Stomach smooth muscle (tissue), 2 donors: ENCODE measurements around the gene TMEM62.
"Not testable (repeated sequence)": the region's sequence is repeated elsewhere in the genome, so short reads cannot be mapped to it uniquely, and the experiment has no call there.

Source experiments
- H3K27ac ChIP-seq: one replicate; pipeline ENCODE4 v1.7.0; 2013; ENCODE audit warnings: mild to moderate bottlenecking, low read length, inconsistent platforms
- H3K27me3 ChIP-seq, 2 donors: one replicate each; pipeline ENCODE4 v1.7.0; 2013; ENCODE audit warnings: low read length in 2 of 2; ENCODE audit not compliant: insufficient read depth in 2 of 2, control insufficient read depth in 1 of 2
- H3K36me3 ChIP-seq, 2 donors: one replicate each; pipeline ENCODE4 v1.7.0; 2013; ENCODE audit warnings: low read length in 2 of 2; ENCODE audit not compliant: control insufficient read depth in 2 of 2, insufficient read depth in 2 of 2
- H3K4me1 ChIP-seq: one replicate; pipeline ENCODE4 v1.7.0; 2013; ENCODE audit warnings: low read length; ENCODE audit not compliant: control insufficient read depth, insufficient read depth
- H3K4me3 ChIP-seq, 2 donors: one replicate each; pipeline ENCODE4 v1.7.0; 2013; ENCODE audit warnings: low read length in 2 of 2
- H3K9ac ChIP-seq, 2 donors: one replicate each; pipeline ENCODE4 v1.7.0; 2013; ENCODE audit warnings: low read length in 2 of 2, mild to moderate bottlenecking in 1 of 2
- H3K9me3 ChIP-seq, 2 donors: one replicate each; pipeline ENCODE4 v1.7.0; 2013; ENCODE audit warnings: low read length in 2 of 2; ENCODE audit not compliant: control insufficient read depth in 2 of 2
- donor health status: healthy.
- donor health status: Pancreatic carcinoma.

The TMEM62 gene

GRCh38 chr15:43196760-43197548 is 63.6 kb downstream of the TMEM62 start:
- no peaks in the 10 kb centered on the region for H3K4me1 ChIP-seq
- H3K9me3 ChIP-seq: no peaks in the 10 kb centered on the region
- no peak overlapping the region for H3K9ac ChIP-seq
- H3K4me3 ChIP-seq: no peak overlapping the region
- peaks cover 24 to 26% of the 10 kb centered on the region in 2 donors for H3K36me3 ChIP-seq
- H3K27me3 ChIP-seq: no peaks in the 10 kb centered on the region
- no peak overlapping the region for H3K27ac ChIP-seq

GRCh38 chr15:43197773-43198172 is 64.4 kb downstream of the TMEM62 start:
- not testable (repeated sequence) for H3K27ac ChIP-seq, H3K4me1 ChIP-seq, H3K9ac ChIP-seq, H3K4me3 ChIP-seq, H3K9me3 ChIP-seq, H3K27me3 ChIP-seq
- H3K36me3 ChIP-seq: peaks cover 16 to 22% of the 10 kb centered on the region in 2 donors

GRCh38 chr15:43198556-43198955 is 65.2 kb downstream of the TMEM62 start:
- H3K36me3 ChIP-seq: peaks cover 12 to 17% of the 10 kb centered on the region in 2 donors

GRCh38 chr15:43198992-43199391 is 65.6 kb downstream of the TMEM62 start:
- Histone ChIP-seq H3K9ac (no peak overlapping the region), H3K36me3 (peaks cover 10 to 16% of the 10 kb centered on the region in 2 donors), H3K27ac (no peak overlapping the region), H3K4me3 (no peak overlapping the region), H3K9me3 (no peaks in the 10 kb centered on the region), H3K4me1 (no peaks in the 10 kb centered on the region), H3K27me3 (no peaks in the 10 kb centered on the region)

More at GRCh38 chr15:43198556-43198955, 65.2 kb downstream of the TMEM62 start:
- H3K4me3 ChIP-seq, H3K4me1 ChIP-seq, H3K27me3 ChIP-seq, H3K9ac ChIP-seq, H3K27ac ChIP-seq, H3K9me3 ChIP-seq: not testable (repeated sequence)

GRCh38 chr15:43199945-43200488 is 66.6 kb downstream of the TMEM62 start:
- no peak overlapping the region for H3K9ac ChIP-seq
- peaks cover 2 to 11% of the 10 kb centered on the region in 2 donors for H3K36me3 ChIP-seq
- no peaks in the 10 kb centered on the region for H3K27me3 ChIP-seq
- H3K4me1 ChIP-seq: no peaks in the 10 kb centered on the region
- H3K9me3 ChIP-seq: no peaks in the 10 kb centered on the region
- H3K27ac ChIP-seq: no peak overlapping the region
- no peak overlapping the region for H3K4me3 ChIP-seq

GRCh38 chr15:43204016-43204901 is 70.9 kb downstream of the TMEM62 start:
- H3K4me3 ChIP-seq: no peak overlapping the region
- H3K9me3 ChIP-seq: no peaks in the 10 kb centered on the region
- H3K9ac ChIP-seq: no peak overlapping the region
- no peak overlapping the region for H3K27ac ChIP-seq
- no peaks in the 10 kb centered on the region for H3K4me1 ChIP-seq
- H3K27me3 ChIP-seq: peaks cover 6 to 7% of the 10 kb centered on the region in 2 donors
- no peaks in the 10 kb centered on the region for H3K36me3 ChIP-seq

GRCh38 chr15:43206054-43206453 is 72.7 kb downstream of the TMEM62 start:
- Histone ChIP-seq H3K27me3 (peaks cover 11 to 16% of the 10 kb centered on the region in 2 donors), H3K9ac (no peak overlapping the region), H3K9me3 (no peaks in the 10 kb centered on the region), H3K27ac (no peak overlapping the region), H3K4me1 (no peaks in the 10 kb centered on the region), H3K36me3 (no peaks in the 10 kb centered on the region), H3K4me3 (no peak overlapping the region)

- no peak overlapping the region for H3K27ac ChIP-seq
- H3K9ac ChIP-seq: no peak overlapping the region
- no peak overlapping the region for H3K4me3 ChIP-seq
- peaks cover 11 to 16% of the 10 kb centered on the region in 2 donors for H3K27me3 ChIP-seq
- H3K4me1 ChIP-seq: no peaks in the 10 kb centered on the region
- H3K9me3 ChIP-seq: no peaks in the 10 kb centered on the region
- H3K36me3 ChIP-seq: no peaks in the 10 kb centered on the region
These were observed 73.6 kb downstream of the TMEM62 start for GRCh38 chr15:43207024-43207423.

GRCh38 chr15:43208052-43209002 is 74.9 kb downstream of the TMEM62 start:
- H3K9me3 ChIP-seq: no peaks in the 10 kb centered on the region
- H3K27ac ChIP-seq: no peak overlapping the region
- no peaks in the 10 kb centered on the region for H3K36me3 ChIP-seq
- peaks cover 13 to 16% of the 10 kb centered on the region in 2 donors for H3K27me3 ChIP-seq
- no peak overlapping the region for H3K4me3 ChIP-seq
- no peaks in the 10 kb centered on the region for H3K4me1 ChIP-seq
- H3K9ac ChIP-seq: no peak overlapping the region
